Lung (tissue), 12 donors: ENCODE measurements around the gene EID1. TPM values are rescaled to one million over a fixed set of nuclear protein-coding genes. Genes with fewer than 3 reads are reported as not detected.

Experiments used
- ATAC-seq: fragments of 200-7000 bp; cut with Tn5 transposase; one replicate; pipeline ENCODE4 v1.9.1; 2020; ENCODE audit warnings: moderate number of reproducible peaks; ENCODE audit not compliant: insufficient read depth, low FRiP score
- DNase-seq, 3 donors: peaks; one replicate each; pipeline ENCODE4 v3.0.0-alpha.2; 2013 to 2017
- H3K27ac ChIP-seq, 2 donors: one replicate each; pipeline ENCODE4 v1.5.1; 2013; ENCODE audit warnings: mild to moderate bottlenecking in 2 of 2, moderate library complexity in 2 of 2, control low read depth in 1 of 2, inconsistent platforms in 1 of 2, low read depth in 1 of 2, low read length in 1 of 2
- H3K27me3 ChIP-seq, 3 donors: one replicate each; pipeline ENCODE4 v1.5.1; 2013; ENCODE audit warnings: low read length in 2 of 3; ENCODE audit not compliant: control insufficient read depth in 3 of 3, insufficient read depth in 3 of 3
- H3K36me3 ChIP-seq, 4 donors: one replicate each; pipeline ENCODE4 v1.5.1; 2013; ENCODE audit warnings: low read length in 4 of 4, mild to moderate bottlenecking in 1 of 4, moderate library complexity in 1 of 4; ENCODE audit not compliant: control insufficient read depth in 4 of 4, insufficient read depth in 4 of 4
- H3K4me1 ChIP-seq, 5 donors: one replicate each; pipeline ENCODE4 v1.5.1; 2013; ENCODE audit warnings: low read length in 5 of 5, mild to moderate bottlenecking in 2 of 5, moderate library complexity in 1 of 5; ENCODE audit not compliant: control insufficient read depth in 5 of 5, insufficient read depth in 5 of 5
- H3K4me3 ChIP-seq: one replicate; pipeline ENCODE4 v1.5.1; 2013; ENCODE audit warnings: mild to moderate bottlenecking, control low read depth, moderate library complexity
- H3K9ac ChIP-seq, 2 donors: one replicate each; pipeline ENCODE4 v1.5.1; 2013; ENCODE audit warnings: low read length in 2 of 2, control low read depth in 1 of 2; ENCODE audit not compliant: insufficient read depth in 1 of 2
- H3K9me3 ChIP-seq, 4 donors: one replicate each; pipeline ENCODE4 v1.5.1; 2013; ENCODE audit warnings: low read length in 3 of 4, mild to moderate bottlenecking in 1 of 4, moderate library complexity in 1 of 4; ENCODE audit not compliant: control insufficient read depth in 4 of 4, insufficient read depth in 3 of 4
- WGBS, 2 donors: extraction: QIAGEN DNeasy Blood & Tissue Kit; methylation state at CpG; one replicate each; pipeline ENCODE4 v1.1.7; 2013; 5-methylcytosine and 5-hydroxymethylcytosine counted together
- polyA plus RNA-seq, 2 donors: library from polyadenylated mRNA; stranded (reverse); fragments of 200-250 nt; gene quantifications; one replicate each; pipeline ENCODE4 v1.2.1, GENCODE V29; 2013
- total RNA-seq, 2 donors: library from RNA; depleted of rRNA in 1 of 2; stranded (reverse); fragments of >200 nt in 1 of 2; gene quantifications; one replicate each; pipeline ENCODE4 v1.2.1, GENCODE V29; 2014 to 2021
- TF ChIP-seq, protein P1 (sequence below): IDR thresholded peaks from 2 replicates; pipeline ENCODE4 v1.5.1; 2012; ENCODE audit warnings: mild to moderate bottlenecking; ENCODE audit errors: control extremely low read depth, extremely low read depth
- donor health status: control.
- donor health status: control.
- donor health status: Bipolar disorder and iron deficiency.
- donor health status: healthy.
- donor health status: DM: yes; HTN: yes; CAD: no.

The EID1 gene
- total and polyA plus RNA-seq, 4 donors, result 82.7 to 139 (median 86.6) TPM

DNA sequence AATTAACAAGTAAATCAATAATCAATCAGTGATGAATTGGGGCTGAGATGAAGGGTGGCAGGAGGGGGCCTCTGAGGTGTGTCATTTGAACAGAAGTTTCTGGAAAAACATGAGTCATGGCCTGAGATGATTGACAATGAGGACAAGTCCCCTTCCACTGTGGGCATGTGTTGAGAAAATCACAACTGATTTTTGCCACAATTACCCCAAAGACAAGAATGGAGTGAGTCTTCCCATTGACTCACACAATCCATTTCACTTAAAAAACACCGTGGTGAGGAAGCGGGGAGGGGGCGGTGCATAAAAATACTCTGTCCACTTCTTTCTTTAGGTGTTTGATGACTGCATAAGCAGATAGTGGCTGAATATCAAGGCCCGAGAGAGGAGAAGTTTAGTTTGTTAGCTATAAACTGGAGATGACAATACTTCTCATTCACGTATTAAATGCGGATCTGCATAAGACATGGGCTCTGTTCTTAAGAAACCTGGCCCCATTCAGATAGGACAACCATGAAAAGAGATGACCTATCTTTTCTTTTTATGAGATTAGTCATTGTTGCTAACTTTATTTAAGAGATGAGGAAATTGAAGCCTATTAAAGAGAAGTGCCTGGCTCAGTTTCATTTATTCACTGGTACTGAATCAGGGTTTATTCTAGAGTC lies 51.1 kb downstream of the EID1 start:
- peaks cover 0 to 4% (median 3%) of the 10 kb centered on the region in 3 donors for H3K27me3 ChIP-seq
- H3K9ac ChIP-seq, result no peak overlapping the region
- H3K4me3 ChIP-seq, result no peak overlapping the region
- ATAC-seq (no peak), DNase-seq (no peak)
- WGBS, 2 donors, result 87 to 89% methylated on average over 6 of the region's 6 CpGs
- no peak overlapping the region for H3K27ac ChIP-seq
- no peaks in the 10 kb centered on the region for H3K36me3 ChIP-seq
- TF ChIP-seq, protein P1, sequence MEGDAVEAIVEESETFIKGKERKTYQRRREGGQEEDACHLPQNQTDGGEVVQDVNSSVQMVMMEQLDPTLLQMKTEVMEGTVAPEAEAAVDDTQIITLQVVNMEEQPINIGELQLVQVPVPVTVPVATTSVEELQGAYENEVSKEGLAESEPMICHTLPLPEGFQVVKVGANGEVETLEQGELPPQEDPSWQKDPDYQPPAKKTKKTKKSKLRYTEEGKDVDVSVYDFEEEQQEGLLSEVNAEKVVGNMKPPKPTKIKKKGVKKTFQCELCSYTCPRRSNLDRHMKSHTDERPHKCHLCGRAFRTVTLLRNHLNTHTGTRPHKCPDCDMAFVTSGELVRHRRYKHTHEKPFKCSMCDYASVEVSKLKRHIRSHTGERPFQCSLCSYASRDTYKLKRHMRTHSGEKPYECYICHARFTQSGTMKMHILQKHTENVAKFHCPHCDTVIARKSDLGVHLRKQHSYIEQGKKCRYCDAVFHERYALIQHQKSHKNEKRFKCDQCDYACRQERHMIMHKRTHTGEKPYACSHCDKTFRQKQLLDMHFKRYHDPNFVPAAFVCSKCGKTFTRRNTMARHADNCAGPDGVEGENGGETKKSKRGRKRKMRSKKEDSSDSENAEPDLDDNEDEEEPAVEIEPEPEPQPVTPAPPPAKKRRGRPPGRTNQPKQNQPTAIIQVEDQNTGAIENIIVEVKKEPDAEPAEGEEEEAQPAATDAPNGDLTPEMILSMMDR, result no peak
- H3K9me3 ChIP-seq, result peaks cover 0 to 3% (median 0%) of the 10 kb centered on the region in 4 donors
- no peaks in the 10 kb centered on the region for H3K4me1 ChIP-seq

DNA sequence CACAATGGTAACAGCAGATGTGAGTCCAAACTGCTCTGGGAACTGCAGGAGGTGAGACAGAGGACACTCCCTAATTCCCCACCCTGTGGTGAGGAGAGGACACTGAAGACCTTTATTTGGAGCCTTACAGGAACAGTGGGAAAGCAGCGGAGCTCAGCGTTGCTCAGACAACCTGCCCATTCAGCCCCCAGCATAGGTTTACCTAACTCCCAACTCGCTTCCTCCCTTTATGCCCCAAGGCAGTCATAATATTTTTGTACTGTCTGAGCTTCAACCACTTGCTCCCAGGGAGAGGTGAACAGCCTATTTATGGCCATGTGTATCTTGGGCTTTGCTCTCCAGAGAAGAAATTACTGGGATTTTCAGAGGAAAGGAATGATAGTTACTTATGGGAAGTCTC lies 51.7 kb downstream of the EID1 start:
- H3K36me3 ChIP-seq, result no peaks in the 10 kb centered on the region
- no peaks in the 10 kb centered on the region for H3K4me1 ChIP-seq
- ATAC-seq (no peak), DNase-seq (no peak)
- H3K9ac ChIP-seq, result no peak overlapping the region
- H3K4me3 ChIP-seq, result no peak overlapping the region
- peaks cover 0 to 4% (median 3%) of the 10 kb centered on the region in 3 donors for H3K27me3 ChIP-seq
- TF ChIP-seq, protein P1, result no peak
- peaks cover 0 to 3% (median 0%) of the 10 kb centered on the region in 4 donors for H3K9me3 ChIP-seq
- no peak overlapping the region for H3K27ac ChIP-seq
- WGBS, 2 donors, result 84 to 87% methylated on average over 3 of the region's 3 CpGs

Other genes with a start within 250 kb of the EID1 start
- gene FBN1, start 232.4 kb upstream of the EID1 start, total RNA-seq, result 100 to 1,000 TPM in 1 of 2 donors, 10 to 100 TPM in 1; 98.3 to 170 TPM
- gene FBN1, start 232.4 kb upstream of the EID1 start, polyA plus RNA-seq, result 10 to 100 TPM in 1 of 2 donors, 1 to 10 TPM in 1; 6.0 to 23.4 TPM
- 10 to 100 TPM in 1 of 2 donors, 1 to 10 TPM in 1; 4.5 to 15.4 TPM for gene CEP152, start 67.1 kb upstream of the EID1 start, total RNA-seq
- 1 to 10 TPM in 1 of 2 donors, under 1 TPM in 1; 0.86 to 1.4 TPM for gene CEP152, start 67.1 kb upstream of the EID1 start, polyA plus RNA-seq
- gene SHC4, start 85.8 kb downstream of the EID1 start, total RNA-seq, result 1 to 10 TPM in 1 of 2 donors, under 1 TPM in 1; 0.67 to 1.9 TPM
- under 1 TPM; 0.09 to 0.20 TPM for gene SHC4, start 85.8 kb downstream of the EID1 start, polyA plus RNA-seq
- 100 to 1,000 TPM in 1 of 2 donors, 10 to 100 TPM in 1; 72.9 to 678 TPM for gene SECISBP2L, start 168.3 kb downstream of the EID1 start, total RNA-seq
- gene SECISBP2L, start 168.3 kb downstream of the EID1 start, polyA plus RNA-seq, result 10 to 100 TPM; 16.2 to 30.5 TPM